ENCODE data around the gene RELT. TPM values are rescaled to one million over a fixed set of nuclear protein-coding genes. Genes with fewer than 3 reads are reported as not detected.

Gene RELT
- total RNA-seq, 1 experiment from 2014 or later = 10.2 TPM

GRCh38 chr11:73393011-73393380, 16.8 kb downstream of the RELT start:
- H3K4me1 Mint-ChIP-seq = peaks cover 14% of the 10 kb centered on the region in 2 experiments
- Histone ChIP-seq H3K27ac (ENCODE audit: insufficient read length, low read depth, low read length) (no peak overlapping the region), H2BK12ac (ENCODE audit: insufficient read length, low read depth, low read length) (no peak overlapping the region), H3K14ac (ENCODE audit: insufficient read depth, low read length) (no peak overlapping the region), H3K23ac (ENCODE audit: insufficient read length, low read depth, low read length) (no peak overlapping the region), H4K8ac (replicated peaks; ENCODE audit: insufficient read length, low read depth, low read length) (no peak overlapping the region), H3K4me2 (ENCODE audit: insufficient read depth, insufficient read length, low read length) (no peak overlapping the region), H3K18ac (ENCODE audit: insufficient read length, low read depth, low read length) (no peak overlapping the region), H2BK15ac (ENCODE audit: low read depth, low read length) (no peak overlapping the region), H2AK5ac (ENCODE audit: insufficient read length, low read length) (no peak overlapping the region), H4K91ac (ENCODE audit: insufficient read length, low read depth, low read length) (no peak overlapping the region), H3K27me3 (ENCODE audit: insufficient read depth, low read length) (no peaks in the 10 kb centered on the region), H3K9me3 (ENCODE audit: control insufficient read depth, low read depth, low read length) (no peaks in the 10 kb centered on the region), H2BK20ac (ENCODE audit: low read depth, low read length, poor library complexity, severe bottlenecking) (no peak overlapping the region), H2AFZ (ENCODE audit: low read length) (no peak overlapping the region), H2BK5ac (ENCODE audit: insufficient read length, low read length) (no peak overlapping the region), H3K79me2 (ENCODE audit: insufficient read depth, low read length) (no peaks in the 10 kb centered on the region), H4K20me1 (ENCODE audit: control insufficient read depth, insufficient read depth, insufficient read length) (no peaks in the 10 kb centered on the region), H2BK120ac (ENCODE audit: low read depth, low read length, poor library complexity, severe bottlenecking) (no peak overlapping the region), H3K23me2 (ENCODE audit: insufficient read length, low read depth, low read length, poor library complexity, severe bottlenecking) (no peaks in the 10 kb centered on the region), H3K4me1 (ENCODE audit: insufficient read depth, low read length) (no peaks in the 10 kb centered on the region), H4K5ac (ENCODE audit: insufficient read length, low read depth, low read length) (no peak overlapping the region), H3K9ac (ENCODE audit: extremely low read depth, insufficient read length, low read length) (no peak overlapping the region), H3K4ac (ENCODE audit: low read depth, low read length) (no peak overlapping the region), H3T11ph (ENCODE audit: low read length) (no peak overlapping the region), H3K56ac (ENCODE audit: insufficient read length, low read depth, low read length) (no peak overlapping the region), H3K79me1 (ENCODE audit: insufficient read depth, low read depth, low read length, poor library complexity, severe bottlenecking) (no peaks in the 10 kb centered on the region)
- peaks cover 0 to 3% (median 2%) of the 10 kb centered on the region in 3 experiments; a peak in 3 of 7 replicates for H3K36me3 Mint-ChIP-seq (ENCODE audit: insufficient read depth in 1 of 3, low read depth in 3 of 3)
- no CpG with 5 or more reads among the region's 7 CpGs for WGBS (ENCODE audit: extremely low coverage, insufficient read length, low lambda C conversion rate)
- TF ChIP-seq, protein P1, sequence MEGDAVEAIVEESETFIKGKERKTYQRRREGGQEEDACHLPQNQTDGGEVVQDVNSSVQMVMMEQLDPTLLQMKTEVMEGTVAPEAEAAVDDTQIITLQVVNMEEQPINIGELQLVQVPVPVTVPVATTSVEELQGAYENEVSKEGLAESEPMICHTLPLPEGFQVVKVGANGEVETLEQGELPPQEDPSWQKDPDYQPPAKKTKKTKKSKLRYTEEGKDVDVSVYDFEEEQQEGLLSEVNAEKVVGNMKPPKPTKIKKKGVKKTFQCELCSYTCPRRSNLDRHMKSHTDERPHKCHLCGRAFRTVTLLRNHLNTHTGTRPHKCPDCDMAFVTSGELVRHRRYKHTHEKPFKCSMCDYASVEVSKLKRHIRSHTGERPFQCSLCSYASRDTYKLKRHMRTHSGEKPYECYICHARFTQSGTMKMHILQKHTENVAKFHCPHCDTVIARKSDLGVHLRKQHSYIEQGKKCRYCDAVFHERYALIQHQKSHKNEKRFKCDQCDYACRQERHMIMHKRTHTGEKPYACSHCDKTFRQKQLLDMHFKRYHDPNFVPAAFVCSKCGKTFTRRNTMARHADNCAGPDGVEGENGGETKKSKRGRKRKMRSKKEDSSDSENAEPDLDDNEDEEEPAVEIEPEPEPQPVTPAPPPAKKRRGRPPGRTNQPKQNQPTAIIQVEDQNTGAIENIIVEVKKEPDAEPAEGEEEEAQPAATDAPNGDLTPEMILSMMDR (conservative IDR thresholded peaks at IDR 0.05) = no peak
- no peak overlapping the region for H3K4me3 Mint-ChIP-seq
- peaks cover 2% of the 10 kb centered on the region for H3K27me3 Mint-ChIP-seq (ENCODE audit: low read depth)
- no peak overlapping the region for H3K27ac Mint-ChIP-seq
- no peak for DNase-seq
- H3K9me3 Mint-ChIP-seq = no peaks in the 10 kb centered on the region

Data from H9 (cell line).